ENCODE results near the gene CORO1C.
A peak's percentile ranks its signal among the peaks of the same experiment; 100 is the strongest.

CORO1C gene

GRCh38 chr12:108696111-108696995, 35.0 kb downstream of the CORO1C start:
- Histone ChIP-seq H3K9me3 (ENCODE audit: severe bottlenecking) (no peaks in the 10 kb centered on the region), H3K4me3 (ENCODE audit: low read depth, low read length) (no peak overlapping the region), H3K27ac (no peak overlapping the region), H3K27me3 (ENCODE audit: insufficient read depth, low read depth, severe bottlenecking) (no peaks in the 10 kb centered on the region), H3K36me3 (peaks cover 50% of the 10 kb centered on the region)
- no peak for DNase-seq
- TF ChIP-seq, protein P1, sequence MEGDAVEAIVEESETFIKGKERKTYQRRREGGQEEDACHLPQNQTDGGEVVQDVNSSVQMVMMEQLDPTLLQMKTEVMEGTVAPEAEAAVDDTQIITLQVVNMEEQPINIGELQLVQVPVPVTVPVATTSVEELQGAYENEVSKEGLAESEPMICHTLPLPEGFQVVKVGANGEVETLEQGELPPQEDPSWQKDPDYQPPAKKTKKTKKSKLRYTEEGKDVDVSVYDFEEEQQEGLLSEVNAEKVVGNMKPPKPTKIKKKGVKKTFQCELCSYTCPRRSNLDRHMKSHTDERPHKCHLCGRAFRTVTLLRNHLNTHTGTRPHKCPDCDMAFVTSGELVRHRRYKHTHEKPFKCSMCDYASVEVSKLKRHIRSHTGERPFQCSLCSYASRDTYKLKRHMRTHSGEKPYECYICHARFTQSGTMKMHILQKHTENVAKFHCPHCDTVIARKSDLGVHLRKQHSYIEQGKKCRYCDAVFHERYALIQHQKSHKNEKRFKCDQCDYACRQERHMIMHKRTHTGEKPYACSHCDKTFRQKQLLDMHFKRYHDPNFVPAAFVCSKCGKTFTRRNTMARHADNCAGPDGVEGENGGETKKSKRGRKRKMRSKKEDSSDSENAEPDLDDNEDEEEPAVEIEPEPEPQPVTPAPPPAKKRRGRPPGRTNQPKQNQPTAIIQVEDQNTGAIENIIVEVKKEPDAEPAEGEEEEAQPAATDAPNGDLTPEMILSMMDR (IDR thresholded peaks at IDR 0.05; ENCODE audit: low read depth, low read length): no peak

DNA sequence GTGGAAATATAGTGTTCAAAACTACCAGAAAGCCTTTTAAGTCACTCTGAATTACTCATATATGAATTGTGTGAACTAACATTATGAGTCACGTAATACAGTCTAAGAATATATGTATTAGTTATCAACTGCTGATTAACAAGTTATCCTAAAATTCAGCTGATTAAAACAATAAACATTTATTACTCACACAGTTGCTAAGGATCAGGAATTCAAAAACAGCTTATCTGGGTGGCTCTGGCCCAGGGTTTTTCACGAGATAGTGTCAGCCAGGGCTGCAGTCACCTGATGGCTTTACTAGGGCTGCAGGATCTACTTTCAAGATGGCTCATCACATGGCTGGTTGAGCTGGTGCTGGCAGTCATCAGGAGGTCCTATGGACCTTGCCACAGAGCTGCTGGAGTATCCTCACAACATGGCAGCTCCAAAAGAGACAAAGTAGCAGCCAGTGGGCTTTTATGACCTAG, 36.5 kb downstream of the CORO1C start:
- no peak overlapping the region for H3K4me3 ChIP-seq (ENCODE audit: low read depth, low read length)
- TF ChIP-seq, protein P1 (IDR thresholded peaks at IDR 0.05; ENCODE audit: low read depth, low read length): no peak
- no peaks in the 10 kb centered on the region for H3K27me3 ChIP-seq (ENCODE audit: insufficient read depth, low read depth, severe bottlenecking)
- no peak overlapping the region for H3K27ac ChIP-seq
- H3K9me3 ChIP-seq (ENCODE audit: severe bottlenecking): no peaks in the 10 kb centered on the region
- peaks cover 44% of the 10 kb centered on the region for H3K36me3 ChIP-seq
- no peak for DNase-seq

GRCh38 chr12:108693751-108694150, 37.6 kb downstream of the CORO1C start:
- peaks cover 33% of the 10 kb centered on the region for H3K36me3 ChIP-seq

DNA sequence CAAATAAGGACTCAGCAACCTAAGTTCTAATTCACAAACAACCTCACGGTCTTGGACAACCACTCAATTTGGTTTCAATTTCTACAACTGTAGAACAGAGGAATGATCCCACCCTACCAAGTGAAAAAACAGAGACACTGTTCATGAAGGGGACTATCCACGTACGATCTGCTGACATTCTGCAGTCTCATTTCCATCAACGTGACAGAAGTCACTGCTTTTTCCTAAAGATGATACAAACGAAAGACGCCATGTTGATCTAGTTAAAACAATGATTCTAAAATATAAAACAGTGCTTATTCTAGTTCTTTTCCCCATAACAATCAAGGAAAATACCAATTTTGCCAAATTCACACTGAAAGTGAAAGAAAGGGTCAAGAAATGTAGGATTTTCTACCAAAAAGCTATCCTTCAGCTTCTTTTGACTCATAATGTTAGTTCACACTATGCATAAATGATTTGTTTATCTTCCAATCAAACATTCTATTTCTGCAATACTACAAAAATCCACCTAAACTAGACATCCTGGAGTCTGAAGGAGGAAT, 38.1 kb downstream of the CORO1C start:
- H3K9me3 ChIP-seq (ENCODE audit: severe bottlenecking): no peaks in the 10 kb centered on the region
- TF ChIP-seq, protein P1 (IDR thresholded peaks at IDR 0.05; ENCODE audit: low read depth, low read length): no peak
- H3K36me3 ChIP-seq: peaks cover 32% of the 10 kb centered on the region
- DNase-seq: no peak
- no peak overlapping the region for H3K27ac ChIP-seq
- no peaks in the 10 kb centered on the region for H3K27me3 ChIP-seq (ENCODE audit: insufficient read depth, low read depth, severe bottlenecking)
- H3K4me3 ChIP-seq (ENCODE audit: low read depth, low read length): no peak overlapping the region

More at GRCh38 chr12:108693751-108694150, 37.6 kb downstream of the CORO1C start:
- Histone ChIP-seq H3K4me3 (ENCODE audit: low read depth, low read length) (no peak overlapping the region), H3K9me3 (ENCODE audit: severe bottlenecking) (no peaks in the 10 kb centered on the region), H3K27ac (no peak overlapping the region), H3K27me3 (ENCODE audit: insufficient read depth, low read depth, severe bottlenecking) (no peaks in the 10 kb centered on the region)
- TF ChIP-seq, protein P1 (IDR thresholded peaks at IDR 0.05; ENCODE audit: low read depth, low read length): no peak
- DNase-seq: no peak

DNA sequence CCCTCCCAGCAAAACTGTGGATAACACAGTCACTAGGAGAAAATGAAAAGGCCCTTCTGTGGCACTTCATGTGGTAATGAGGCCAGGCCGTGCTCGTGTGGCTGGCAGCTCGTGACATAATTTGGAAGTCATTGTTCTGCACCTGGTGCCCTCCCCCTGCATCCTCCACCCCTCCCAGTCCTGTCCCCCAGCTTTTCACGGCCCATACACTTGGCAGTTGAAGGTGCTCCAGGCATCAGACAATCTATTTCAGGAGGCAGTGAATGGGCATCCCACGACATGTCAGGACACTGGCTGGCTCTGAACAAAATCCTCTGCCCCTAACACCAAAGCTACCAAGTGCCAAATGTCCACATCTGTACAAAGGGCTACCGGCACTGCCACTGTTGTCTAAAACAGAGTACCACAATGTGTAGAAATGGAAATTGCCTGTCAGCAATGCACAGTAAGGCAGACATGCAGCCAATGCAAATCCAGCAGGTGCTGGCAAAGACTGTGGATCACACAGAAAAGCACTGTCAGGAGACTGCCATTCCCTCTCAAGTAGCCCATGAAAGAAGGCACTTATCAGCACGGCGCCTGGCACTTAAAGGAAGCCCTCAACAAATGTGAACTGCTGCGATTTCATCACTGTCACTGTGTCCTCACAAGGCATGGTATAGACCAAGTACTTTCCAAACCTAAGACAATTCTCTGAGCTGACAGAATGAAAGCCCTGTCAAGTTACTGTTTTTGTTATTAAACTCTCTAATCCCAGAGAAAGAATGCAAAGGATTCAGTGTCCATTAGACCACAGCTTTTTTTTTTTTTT, 39.1 kb downstream of the CORO1C start:
- Histone ChIP-seq H3K36me3 (peaks cover 25% of the 10 kb centered on the region), H3K9me3 (ENCODE audit: severe bottlenecking) (no peaks in the 10 kb centered on the region), H3K27me3 (ENCODE audit: insufficient read depth, low read depth, severe bottlenecking) (no peaks in the 10 kb centered on the region), H3K27ac (peak overlapping the region; percentile 67), H3K4me3 (ENCODE audit: low read depth, low read length) (no peak overlapping the region)
- TF ChIP-seq, protein P1 (IDR thresholded peaks at IDR 0.05; ENCODE audit: low read depth, low read length): no peak
- no peak for DNase-seq

Data from WERI-Rb-1 (cell line).